GM11168 (cell line): ENCODE results near the gene FOXL3.

ENCODE experiments used
- in situ Hi-C: fragments of 300-500 bp; cut with MboI; formaldehyde crosslinking; loops from one replicate; pipeline ENCODE4 v1.12.0; 2022; ENCODE audit warnings: low sequenced_read_pairs; ENCODE audit not compliant: unreplicated experiment

FOXL3 gene

GRCh38 chr7:300048-300447 lies 10.1 kb downstream of the FOXL3 start:
- in situ Hi-C loops, result no loop called here

DNA sequence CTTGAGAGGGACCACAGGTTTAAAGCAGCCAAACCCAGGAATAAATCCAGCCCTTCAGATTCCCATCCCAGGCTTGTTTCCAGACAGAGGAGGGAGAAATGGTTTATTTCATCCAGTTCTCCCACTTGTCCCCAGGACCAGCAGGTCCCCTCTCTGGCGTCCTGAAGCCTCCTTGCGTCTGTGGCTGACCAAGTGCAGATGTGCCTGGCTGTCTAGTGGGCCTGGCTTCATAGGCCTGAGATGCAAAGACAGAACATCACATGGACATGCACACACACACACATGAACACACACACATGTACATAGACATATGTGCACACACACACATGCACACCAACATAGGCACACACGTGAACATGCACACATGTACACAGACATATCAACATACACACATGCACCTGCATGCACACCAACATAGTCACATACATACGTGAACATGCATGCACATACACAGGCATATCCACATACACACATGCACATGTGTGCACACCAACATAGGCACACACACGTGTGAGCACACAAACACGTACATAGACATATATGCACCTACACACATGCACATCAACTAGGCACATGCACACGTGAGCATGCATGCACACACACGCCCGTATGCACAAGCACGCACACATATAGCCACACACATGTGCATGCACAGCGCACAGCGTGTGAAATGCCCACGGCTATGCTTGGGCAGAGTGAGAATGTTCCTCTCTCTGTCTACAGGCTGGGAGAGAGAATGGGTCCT lies 10.7 kb downstream of the FOXL3 start:
- in situ Hi-C loops, result no loop called here

- in situ Hi-C loops, result no loop called here
Observed at GRCh38 chr7:301291-302053, 11.5 kb downstream of the FOXL3 start.

DNA sequence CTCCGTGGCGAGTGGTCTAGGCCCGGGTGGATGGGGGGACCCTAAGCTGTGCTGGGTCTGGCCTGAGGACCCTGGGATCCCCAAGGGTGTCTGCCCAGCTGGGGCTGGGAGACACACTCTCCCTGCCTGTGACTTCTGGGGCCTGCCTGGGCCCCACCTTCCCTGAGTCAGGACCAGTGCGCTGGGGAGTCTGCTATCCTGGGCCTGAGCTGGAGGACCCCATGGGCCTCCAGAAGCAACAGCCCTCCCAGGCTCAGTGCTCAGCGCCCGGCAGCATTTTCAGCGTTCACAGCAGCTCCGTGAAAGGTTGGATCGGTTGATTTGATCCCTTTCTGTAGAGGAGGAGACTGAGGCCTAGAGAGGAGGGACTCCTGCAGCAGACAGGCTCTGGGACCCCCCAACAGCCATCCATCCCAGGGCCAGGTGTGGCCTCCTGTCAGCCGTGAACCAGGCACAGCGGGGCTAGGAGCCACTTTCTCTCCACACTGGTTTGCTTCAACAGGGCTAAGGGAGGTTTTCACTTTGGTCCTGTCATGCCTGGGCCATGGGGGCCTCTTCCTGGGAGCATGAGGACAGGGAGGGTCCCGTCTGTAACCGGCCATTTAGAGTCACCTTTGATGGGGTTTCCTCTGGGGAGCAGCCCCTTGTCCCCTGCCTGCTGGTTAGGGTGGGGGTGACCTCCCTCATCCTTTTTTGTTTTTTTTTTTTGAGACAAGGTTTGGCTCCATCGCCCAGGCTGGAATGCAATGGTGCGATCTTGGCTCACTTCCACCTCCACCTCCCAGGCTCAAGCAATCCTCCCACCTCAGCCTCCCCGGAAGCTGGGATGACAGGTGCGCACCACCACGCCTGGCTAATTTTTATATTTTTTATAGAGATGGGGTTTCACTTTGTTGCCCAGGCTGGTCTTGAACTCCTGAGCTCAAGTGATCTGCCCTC lies 12.4 kb downstream of the FOXL3 start:
- in situ Hi-C loops, result no loop called here

- in situ Hi-C loops, result no loop called here
Observed at GRCh38 chr7:303425-303824, 13.5 kb downstream of the FOXL3 start.

GRCh38 chr7:303884-304573 lies 14.1 kb downstream of the FOXL3 start:
- in situ Hi-C loops, result no loop called here

GRCh38 chr7:304574-305409 lies 14.8 kb downstream of the FOXL3 start:
- in situ Hi-C loops, result no loop called here

GRCh38 chr7:305410-306151 lies 15.6 kb downstream of the FOXL3 start:
- in situ Hi-C loops, result no loop called here

GRCh38 chr7:307970-308369 lies 18.0 kb downstream of the FOXL3 start:
- in situ Hi-C loops, result no loop called here

GRCh38 chr7:309586-310228 lies 19.7 kb downstream of the FOXL3 start:
- in situ Hi-C loops, result no loop called here

- in situ Hi-C loops, result no loop called here
Observed at GRCh38 chr7:311131-311680, 21.2 kb downstream of the FOXL3 start.

GRCh38 chr7:311796-312195 lies 21.8 kb downstream of the FOXL3 start:
- in situ Hi-C loops, result no loop called here

DNA sequence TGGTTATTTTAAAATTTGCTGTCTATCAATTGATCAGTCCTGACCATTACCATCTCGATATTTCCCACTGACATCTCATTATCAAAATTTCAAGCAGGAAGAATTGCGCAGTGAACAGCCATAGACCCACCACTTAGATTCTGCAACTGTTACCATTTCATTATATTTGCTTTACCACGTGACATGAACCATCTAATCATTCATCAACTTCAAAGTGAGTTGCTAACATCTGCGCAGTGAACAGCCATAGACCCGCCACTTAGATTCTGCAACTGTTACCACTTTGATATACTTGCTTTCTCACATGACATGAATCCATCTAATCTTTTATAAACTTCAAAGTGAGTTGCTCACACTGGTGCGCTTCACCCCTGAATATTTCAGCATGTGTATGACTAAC lies 22.5 kb downstream of the FOXL3 start:
- in situ Hi-C loops, result no loop called here

DNA sequence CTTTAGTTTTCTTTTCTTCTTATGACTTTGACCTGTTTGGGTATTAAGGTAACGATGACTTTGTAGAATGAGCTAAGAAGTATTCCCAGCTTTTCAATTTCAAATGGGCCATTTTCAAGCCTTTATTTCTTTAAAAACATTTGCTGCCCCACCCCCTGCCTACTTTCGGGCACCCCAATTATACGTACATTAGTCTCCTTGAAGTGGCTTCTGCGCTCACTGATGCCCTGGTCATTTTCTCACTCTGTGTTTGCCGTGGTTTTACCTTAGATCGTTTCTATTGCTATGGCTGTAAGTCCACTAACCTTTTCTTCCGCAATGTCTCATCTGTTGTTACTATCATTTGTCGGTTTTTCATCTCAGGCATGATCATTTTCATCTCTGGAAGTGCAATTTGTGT lies 24.9 kb downstream of the FOXL3 start:
- in situ Hi-C loops, result no loop called here

GRCh38 chr7:315516-316265 lies 25.7 kb downstream of the FOXL3 start:
- in situ Hi-C loops, result no loop called here

- in situ Hi-C loops, result no loop called here
Observed at GRCh38 chr7:317643-318405, 27.9 kb downstream of the FOXL3 start.
